Activated naive CD8-positive, alpha-beta T cell treated with anti-CD3 and anti-CD28 coated beads, Interleukin-2, amount 50 U/mL, for 24 hours (primary cell): ENCODE data around the gene MLKL.
A peak's percentile ranks its signal among the peaks of the same experiment; 100 is the strongest.
"Not testable (repeated sequence)": the region's sequence is repeated elsewhere in the genome, so short reads cannot be mapped to it uniquely, and the experiment has no call there.

Source experiments
- ATAC-seq: fragments of 150-1000 bp; cut with Tn5 transposase; one replicate; pipeline ENCODE4 v1.10.0; 2021
- DNase-seq: peaks from one replicate; pipeline ENCODE4 v3.0.0; 2021
- H3K27ac Mint-ChIP-seq: one replicate; pipeline ENCODE4 v1.8.0; 2021; ENCODE audit warnings: mild to moderate bottlenecking, mixed read lengths
- H3K27me3 Mint-ChIP-seq: one replicate; pipeline ENCODE4 v1.8.0; 2021; ENCODE audit warnings: mixed read lengths
- H3K36me3 Mint-ChIP-seq: one replicate; pipeline ENCODE4 v1.8.0; 2021; ENCODE audit warnings: low read depth, mixed read lengths
- H3K4me1 Mint-ChIP-seq: one replicate; pipeline ENCODE4 v1.8.0; 2021; ENCODE audit warnings: mixed read lengths
- H3K4me3 Mint-ChIP-seq: one replicate; pipeline ENCODE4 v1.8.0; 2021; ENCODE audit warnings: mild to moderate bottlenecking, moderate library complexity, mixed read lengths
- H3K9me3 Mint-ChIP-seq: one replicate; pipeline ENCODE4 v1.8.0; 2021; ENCODE audit warnings: mixed read lengths

Gene MLKL

GRCh38 chr16:74723256-74723655 is 22.6 kb upstream of the MLKL start:
- no peaks in the 10 kb centered on the region for H3K27me3 Mint-ChIP-seq

GRCh38 chr16:74722156-74722555 is 21.5 kb upstream of the MLKL start:
- not testable (repeated sequence) for DNase-seq, H3K36me3 Mint-ChIP-seq, H3K27me3 Mint-ChIP-seq, H3K27ac Mint-ChIP-seq, H3K4me1 Mint-ChIP-seq, H3K9me3 Mint-ChIP-seq, ATAC-seq, H3K4me3 Mint-ChIP-seq

More at GRCh38 chr16:74723256-74723655, 22.6 kb upstream of the MLKL start:
- Mint-ChIP-seq H3K36me3 (no peaks in the 10 kb centered on the region), H3K9me3 (peaks cover 11% of the 10 kb centered on the region), H3K4me1 (no peaks in the 10 kb centered on the region), H3K4me3 (no peak overlapping the region), H3K27ac (no peak overlapping the region)
- no peak for ATAC-seq
- DNase-seq = no peak

GRCh38 chr16:74721716-74722115 is 21.1 kb upstream of the MLKL start:
- Mint-ChIP-seq H3K27me3 (no peaks in the 10 kb centered on the region), H3K36me3 (no peaks in the 10 kb centered on the region), H3K4me1 (no peaks in the 10 kb centered on the region), H3K9me3 (peaks cover 4% of the 10 kb centered on the region), H3K27ac (no peak overlapping the region), H3K4me3 (no peak overlapping the region)
- DNase-seq (no peak), ATAC-seq (no peak)

GRCh38 chr16:74720579-74720978 is 19.9 kb upstream of the MLKL start:
- Mint-ChIP-seq H3K9me3 (no peaks in the 10 kb centered on the region), H3K27me3 (no peaks in the 10 kb centered on the region), H3K4me3 (no peak overlapping the region), H3K36me3 (no peaks in the 10 kb centered on the region), H3K27ac (no peak overlapping the region), H3K4me1 (no peaks in the 10 kb centered on the region)
- DNase-seq = no peak
- no peak for ATAC-seq

- Mint-ChIP-seq H3K9me3 (no peaks in the 10 kb centered on the region), H3K27me3 (no peaks in the 10 kb centered on the region), H3K27ac (no peak overlapping the region), H3K36me3 (no peaks in the 10 kb centered on the region), H3K4me1 (no peaks in the 10 kb centered on the region), H3K4me3 (no peak overlapping the region)
- no peak for ATAC-seq
- DNase-seq = no peak
Measured at GRCh38 chr16:74718741-74719610, 18.3 kb upstream of the MLKL start.

- Mint-ChIP-seq H3K4me1 (no peaks in the 10 kb centered on the region), H3K27ac (no peak overlapping the region), H3K4me3 (no peak overlapping the region), H3K27me3 (no peaks in the 10 kb centered on the region), H3K36me3 (no peaks in the 10 kb centered on the region), H3K9me3 (no peaks in the 10 kb centered on the region)
- DNase-seq = no peak
- no peak for ATAC-seq
Measured at GRCh38 chr16:74718140-74718539, 17.5 kb upstream of the MLKL start.

GRCh38 chr16:74717367-74717766 is 16.7 kb upstream of the MLKL start:
- no peak overlapping the region for H3K27ac Mint-ChIP-seq
- no peak for ATAC-seq
- H3K27me3 Mint-ChIP-seq = no peaks in the 10 kb centered on the region
- no peak for DNase-seq
- no peaks in the 10 kb centered on the region for H3K4me1 Mint-ChIP-seq
- no peaks in the 10 kb centered on the region for H3K9me3 Mint-ChIP-seq
- H3K36me3 Mint-ChIP-seq = no peaks in the 10 kb centered on the region
- no peak overlapping the region for H3K4me3 Mint-ChIP-seq

- Mint-ChIP-seq H3K9me3 (no peaks in the 10 kb centered on the region), H3K4me1 (no peaks in the 10 kb centered on the region), H3K27ac (no peak overlapping the region), H3K36me3 (no peaks in the 10 kb centered on the region), H3K27me3 (no peaks in the 10 kb centered on the region), H3K4me3 (no peak overlapping the region)
- no peak for ATAC-seq
- no peak for DNase-seq
Measured at GRCh38 chr16:74716355-74716754, 15.7 kb upstream of the MLKL start.

DNA sequence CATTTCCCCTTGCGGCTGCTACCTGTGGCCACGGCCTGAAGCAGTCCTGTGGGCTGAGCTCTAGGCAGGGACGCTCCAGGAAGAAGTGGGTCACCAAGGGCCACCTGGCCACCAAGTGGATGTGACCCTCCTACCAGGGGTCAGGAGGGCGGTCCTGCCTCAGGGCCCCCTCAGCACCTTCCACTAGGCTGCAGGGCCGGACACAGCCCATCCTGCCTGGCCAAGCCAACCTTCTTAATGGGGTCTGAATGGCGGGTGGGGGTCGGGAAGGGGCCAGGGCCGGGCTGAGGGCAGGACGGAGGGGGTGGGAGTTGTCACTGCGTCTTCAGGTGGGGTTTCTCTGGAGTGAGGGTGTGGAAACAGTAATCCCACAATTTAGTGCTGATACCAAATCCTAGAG is 13.2 kb upstream of the MLKL start:
- Mint-ChIP-seq H3K4me3 (no peak overlapping the region), H3K4me1 (no peaks in the 10 kb centered on the region), H3K27me3 (no peaks in the 10 kb centered on the region), H3K36me3 (no peaks in the 10 kb centered on the region), H3K9me3 (no peaks in the 10 kb centered on the region), H3K27ac (no peak overlapping the region)
- ATAC-seq (no peak), DNase-seq (no peak)

DNA sequence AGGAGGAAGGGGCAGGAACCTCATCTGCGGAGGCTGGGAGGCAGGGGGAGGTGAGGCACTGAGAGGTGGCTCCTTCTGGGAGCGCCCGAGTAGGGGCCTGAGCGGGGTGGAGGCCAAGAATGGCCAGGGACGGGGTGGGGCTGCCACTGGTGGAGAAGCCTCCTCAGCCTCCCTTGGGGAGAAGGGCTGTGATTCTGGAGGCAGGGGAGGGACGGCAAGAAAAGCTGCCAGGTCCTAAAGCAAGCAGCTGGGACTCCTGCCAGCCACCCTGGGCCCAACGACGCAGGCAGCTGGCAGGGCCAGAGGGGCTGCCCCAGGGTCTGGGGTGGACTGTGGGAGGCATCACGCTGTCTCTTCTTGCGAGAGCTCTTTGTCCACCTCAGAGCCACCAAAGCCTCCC is 12.7 kb upstream of the MLKL start:
- Mint-ChIP-seq H3K27me3 (no peaks in the 10 kb centered on the region), H3K36me3 (no peaks in the 10 kb centered on the region), H3K27ac (no peak overlapping the region), H3K9me3 (no peaks in the 10 kb centered on the region), H3K4me1 (no peaks in the 10 kb centered on the region), H3K4me3 (no peak overlapping the region)
- DNase-seq = no peak
- ATAC-seq = no peak

DNA sequence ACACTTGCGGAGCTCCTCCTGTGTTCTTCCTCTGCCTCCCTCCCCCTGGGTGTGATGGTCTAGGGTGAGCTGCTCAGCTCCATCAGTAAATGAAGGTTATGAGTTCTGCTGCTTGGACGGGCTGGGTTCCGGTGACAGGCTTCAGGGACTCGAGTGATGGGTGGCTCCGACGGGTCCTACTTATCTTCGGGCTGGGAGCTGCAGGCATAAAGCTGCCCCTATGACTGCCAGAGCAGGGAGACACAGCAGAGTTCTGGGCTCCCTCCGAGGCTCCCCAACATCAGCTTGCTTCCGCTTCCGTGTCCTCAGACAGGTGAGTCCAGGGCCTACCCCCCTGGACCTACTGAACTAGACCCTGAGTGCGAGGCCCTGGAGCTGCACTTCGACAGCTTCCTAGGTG is 11.3 kb upstream of the MLKL start:
- H3K9me3 Mint-ChIP-seq = no peaks in the 10 kb centered on the region
- DNase-seq (no peak), ATAC-seq (no peak)
- no peaks in the 10 kb centered on the region for H3K4me1 Mint-ChIP-seq
- no peak overlapping the region for H3K4me3 Mint-ChIP-seq
- no peak overlapping the region for H3K27ac Mint-ChIP-seq
- no peaks in the 10 kb centered on the region for H3K27me3 Mint-ChIP-seq
- H3K36me3 Mint-ChIP-seq = no peaks in the 10 kb centered on the region

DNA sequence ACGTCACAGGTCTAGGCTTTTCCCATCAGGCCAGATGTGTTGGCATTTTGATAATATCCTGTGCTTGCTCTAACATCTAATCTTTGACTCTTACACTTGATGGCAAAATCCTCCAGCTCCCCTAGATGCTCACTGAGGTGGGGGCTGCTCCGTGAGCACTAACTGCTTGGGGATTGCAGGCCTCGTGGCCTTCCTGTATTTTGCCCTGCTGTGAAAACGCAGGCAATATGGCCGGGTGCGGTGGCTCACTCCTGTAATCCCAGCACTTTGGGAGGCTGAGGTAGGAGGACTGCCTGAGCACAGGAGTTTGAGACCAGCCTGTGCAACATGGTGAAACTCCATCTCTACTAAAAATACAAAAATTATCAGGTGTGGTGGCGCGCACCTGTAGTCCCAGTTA is 9.7 kb upstream of the MLKL start:
- Mint-ChIP-seq H3K27ac (no peak overlapping the region), H3K36me3 (no peaks in the 10 kb centered on the region), H3K4me3 (no peak overlapping the region), H3K4me1 (no peaks in the 10 kb centered on the region), H3K9me3 (no peaks in the 10 kb centered on the region), H3K27me3 (no peaks in the 10 kb centered on the region)
- DNase-seq = no peak
- no peak for ATAC-seq

DNA sequence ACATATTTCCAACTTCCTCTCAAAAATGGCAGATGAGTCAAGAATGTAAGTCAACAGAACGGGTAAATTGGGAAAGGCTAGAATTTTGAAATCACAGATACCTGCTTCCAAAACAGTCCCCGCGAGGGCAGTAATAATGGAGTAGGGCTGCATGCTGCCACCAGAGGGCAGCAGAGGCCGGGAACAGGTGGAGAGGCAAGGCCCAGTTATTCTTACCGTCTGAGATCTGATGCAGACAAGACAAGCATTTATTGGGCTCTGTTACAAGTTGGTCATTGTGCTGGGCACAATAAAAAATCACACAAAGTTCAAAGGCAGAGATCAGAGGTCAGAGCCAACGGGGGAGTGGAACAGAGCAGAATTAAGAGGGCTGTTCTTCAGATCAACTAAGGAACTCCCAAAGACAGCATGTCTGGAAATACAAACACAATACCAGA is 8.8 kb upstream of the MLKL start:
- Mint-ChIP-seq H3K27me3 (no peaks in the 10 kb centered on the region), H3K4me3 (no peak overlapping the region), H3K36me3 (no peaks in the 10 kb centered on the region), H3K4me1 (no peaks in the 10 kb centered on the region), H3K9me3 (no peaks in the 10 kb centered on the region), H3K27ac (no peak overlapping the region)
- ATAC-seq (peak; percentile 92), DNase-seq (peak; percentile 85)

DNA sequence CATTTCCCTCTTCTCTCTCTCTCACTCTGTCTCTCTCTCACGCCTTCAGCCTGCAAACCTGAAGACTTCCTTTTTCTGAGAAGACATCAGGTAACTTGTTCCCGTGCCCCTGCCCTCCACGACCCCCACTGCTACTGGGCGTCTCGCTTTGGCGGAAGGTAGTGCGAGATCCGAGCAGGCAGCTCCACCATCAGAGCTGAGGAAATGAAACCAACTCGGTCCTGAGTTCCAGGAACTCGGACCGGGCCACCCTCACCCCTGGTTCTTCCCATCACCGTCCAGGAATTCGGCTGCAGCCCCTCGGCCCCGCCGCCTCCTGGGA is 585 bp downstream of the MLKL start:
- Mint-ChIP-seq H3K27ac (peak overlapping the region; percentile 99), H3K9me3 (no peaks in the 10 kb centered on the region), H3K36me3 (peaks cover 30% of the 10 kb centered on the region), H3K4me3 (peak overlapping the region; percentile 97), H3K27me3 (no peaks in the 10 kb centered on the region), H3K4me1 (peaks cover 62% of the 10 kb centered on the region)
- peak; percentile 7 for ATAC-seq
- peak; percentile 43 for DNase-seq

- H3K4me3 Mint-ChIP-seq = peak overlapping the region; percentile 97
- no peaks in the 10 kb centered on the region for H3K27me3 Mint-ChIP-seq
- peaks cover 62% of the 10 kb centered on the region for H3K4me1 Mint-ChIP-seq
- peaks cover 31% of the 10 kb centered on the region for H3K36me3 Mint-ChIP-seq
- no peak for ATAC-seq
- peak overlapping the region; percentile 99 for H3K27ac Mint-ChIP-seq
- DNase-seq = no peak
- H3K9me3 Mint-ChIP-seq = no peaks in the 10 kb centered on the region
Measured at GRCh38 chr16:74699666-74700065, 996 bp downstream of the MLKL start.

GRCh38 chr16:74698222-74698621 is 2.4 kb downstream of the MLKL start:
- Mint-ChIP-seq H3K27ac (peak overlapping the region; percentile 62), H3K9me3 (no peaks in the 10 kb centered on the region), H3K4me3 (peak overlapping the region; percentile 97), H3K36me3 (peaks cover 40% of the 10 kb centered on the region), H3K4me1 (peaks cover 62% of the 10 kb centered on the region), H3K27me3 (no peaks in the 10 kb centered on the region)
- DNase-seq = no peak
- no peak for ATAC-seq
